GM12892 (cell line): ENCODE measurements around the gene DRD4.

Experiments used
- POLR2A ChIP-seq: IDR thresholded peaks from 2 replicates; pipeline ENCODE4 v1.6.1; 2011; ENCODE audit warnings: low read depth, low read length, control low read depth
- TAF1 ChIP-seq: IDR thresholded peaks from 2 replicates; pipeline ENCODE4 v1.6.1; 2011; ENCODE audit warnings: low read depth, mild to moderate bottlenecking, control low read depth, low read length, borderline replicate concordance

- no peak for TF ChIP-seq POLR2A
- no peak for TF ChIP-seq TAF1
These were observed 27.7 kb upstream of the DRD4 start for GRCh38 chr11:609341-609811.
